Measurements from ENCODE around the gene E2F7. TPM values are rescaled to one million over a fixed set of nuclear protein-coding genes. Genes with fewer than 3 reads are reported as not detected.

E2F7 gene
- total and polyA plus RNA-seq, 2 of the 8 experiments (the other 6 are each of a cell fraction or from before 2014, with no cell fraction given): 8.8 to 18.5 TPM

DNA sequence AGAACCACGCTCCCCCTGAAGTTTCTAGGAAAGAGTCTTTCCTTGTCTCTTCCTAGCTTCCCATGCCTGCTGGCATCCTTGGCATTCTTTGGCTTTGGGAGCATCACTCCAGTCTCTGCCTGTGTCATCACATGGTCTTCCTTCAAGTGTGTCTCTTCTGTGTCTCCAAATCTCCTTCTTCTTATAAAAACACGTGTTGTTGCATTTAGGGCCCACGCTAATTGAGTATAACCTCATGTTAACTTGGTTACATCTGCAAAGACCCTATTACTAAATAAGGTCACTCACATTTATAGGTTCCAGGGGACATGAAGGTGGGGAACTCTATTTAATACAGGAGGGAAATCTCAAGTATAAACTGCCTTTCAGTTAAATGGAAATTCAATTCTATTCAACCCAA, 63.0 kb downstream of the E2F7 start:
- CTCF ChIA-PET (ENCODE audit: partially characterized antibody): interaction anchor here (0.6 to 5.6 kb wide), 3 partner anchors 9 to 607 kb away, joined by 3 to 47 read pairs (median 3); no protein-coding TSS in a partner anchor
- 0 out of 2 replicates have a peak overlapping the region, but pooled peaks have one; percentile 29 for H2AFZ ChIP-seq (ENCODE audit: low read length)
- H2BK20ac ChIP-seq (ENCODE audit: low read length): no peak overlapping the region
- POLR2A ChIA-PET (ENCODE audit: partially characterized antibody): no interaction called here
- H2BK5ac ChIP-seq (ENCODE audit: low read depth, low read length): no peak overlapping the region
- H3K4me1 ChIP-seq (replicated peaks in 1 of 4; ENCODE audit: control insufficient read depth in 3 of 4, insufficient read depth in 4 of 4, low read length in 3 of 4): no peaks in the 10 kb centered on the region
- H2BK120ac ChIP-seq (replicated peaks; ENCODE audit: low read depth, low read length): no peak overlapping the region
- H3K9me3 ChIP-seq (ENCODE audit: insufficient read depth in 2 of 2, low read depth in 1 of 2, low read length in 1 of 2): no peaks in the 10 kb centered on the region
- no peaks in the 10 kb centered on the region for H3K27me3 ChIP-seq (replicated peaks in 1 of 4; ENCODE audit: control insufficient read depth in 3 of 4, extremely low read depth in 1 of 4, insufficient read depth in 3 of 4, low read length in 3 of 4)
- TF ChIP-seq POU5F1 (IDR thresholded peaks at IDR 0.05; ENCODE audit: low read depth, low read length): no peak
- TF ChIP-seq CBX8 (IDR thresholded peaks at IDR 0.05; ENCODE audit: borderline replicate concordance, low read depth, low read length): no peak
- H3K27ac ChIP-seq (ENCODE audit: low read depth, low read length): no peak overlapping the region
- H3K4me2 ChIP-seq (ENCODE audit: insufficient read depth in 1 of 2, low read depth in 2 of 2, low read length in 2 of 2): no peak overlapping the region
- no peaks in the 10 kb centered on the region for H3K79me1 ChIP-seq (ENCODE audit: low read depth, low read length)
- DNase-seq (ENCODE audit: low read depth in 1 of 2, low spot score in 2 of 2): no peak
- no peak overlapping the region for H3K4me3 ChIP-seq (ENCODE audit: extremely low read depth in 1 of 4, insufficient read depth in 2 of 4, low read depth in 3 of 4, low read length in 4 of 4)
- H3K14ac ChIP-seq (ENCODE audit: insufficient read length): no peak overlapping the region
- H2BK15ac ChIP-seq (ENCODE audit: low read length): no peak overlapping the region
- no peak overlapping the region for H3K4ac ChIP-seq (replicated peaks; ENCODE audit: insufficient read length, low read depth, low read length)
- no peak overlapping the region for H3K56ac ChIP-seq (replicated peaks; ENCODE audit: insufficient read length, low read depth, low read length)
- H3K23ac ChIP-seq (ENCODE audit: insufficient read length): no peak overlapping the region
- no peaks in the 10 kb centered on the region for H3K79me2 ChIP-seq (ENCODE audit: control insufficient read depth in 1 of 2, insufficient read depth in 2 of 2, low read length in 2 of 2)
- 96% methylated on average over 3 of the region's 3 CpGs; no CpG with 5 or more reads in 1 of the 2 experiments for WGBS, 2 experiments (ENCODE audit: extremely low coverage in 1 of 2, insufficient coverage in 1 of 2, insufficient read length in 1 of 2, insufficient replicate concordance in 2 of 2, low coverage in 1 of 2, low lambda C conversion rate in 2 of 2, missing lambda C conversion rate in 1 of 2)
- H2BK12ac ChIP-seq (ENCODE audit: low read depth, low read length): no peak overlapping the region
- H4K5ac ChIP-seq (ENCODE audit: insufficient read length, low read depth, low read length): no peak overlapping the region
- no peak overlapping the region for H4K91ac ChIP-seq (replicated peaks; ENCODE audit: insufficient read length, low read length)
- H2AK5ac ChIP-seq (ENCODE audit: low read depth, low read length): no peak overlapping the region
- H4K8ac ChIP-seq (ENCODE audit: extremely low read depth, insufficient read depth, low read length): no peak overlapping the region
- no peak overlapping the region for H3K18ac ChIP-seq (ENCODE audit: extremely low read depth, low read length)
- no peaks in the 10 kb centered on the region for H4K20me1 ChIP-seq (replicated peaks in 1 of 2; ENCODE audit: control insufficient read depth in 1 of 2, insufficient read depth in 2 of 2, low read length in 2 of 2)
- peaks cover 2% of the 10 kb centered on the region; the same call in 1 of the 2 replicates for H3K23me2 ChIP-seq (ENCODE audit: low read depth, low read length)
- no peaks in the 10 kb centered on the region for H3K36me3 ChIP-seq (ENCODE audit: control insufficient read depth in 2 of 4, insufficient read depth in 4 of 4, low read length in 3 of 4)
- FAIRE-seq: no peak
- H3K9ac ChIP-seq (replicated peaks in 1 of 4; ENCODE audit: extremely low read depth in 1 of 4, low read depth in 3 of 4, low read length in 3 of 4): no peak overlapping the region

All from H1 (cell line).